Right atrium auricular region (tissue), 2 donors: ENCODE results near the gene OR52H1. TPM values are rescaled to one million over a fixed set of nuclear protein-coding genes. Genes with fewer than 3 reads are reported as not detected.

Experiments used
- DNase-seq: peaks from one replicate; pipeline ENCODE4 v3.0.0-alpha.2; 2019; ENCODE audit warnings: low spot score
- H3K27ac ChIP-seq, 2 donors: fragments of 200-600 bp; sonication (generic); 1 replicate in 1 of 2; 2 replicates in 1 of 2; pipeline ENCODE4 v1.5.1; 2016 to 2019
- H3K27me3 ChIP-seq, 2 donors: fragments of 200-600 bp; sonication (generic); one replicate each; pipeline versions ENCODE4 v1.5.1 to v1.6.0; 2017 to 2019
- H3K36me3 ChIP-seq: fragments of 200-600 bp; sonication (generic); one replicate; pipeline ENCODE4 v1.5.1; 2016
- H3K4me1 ChIP-seq, 2 donors: fragments of 200-600 bp; sonication (generic); one replicate each; pipeline versions ENCODE4 v1.5.1 to v1.6.0; 2017 to 2019
- H3K4me3 ChIP-seq, 2 donors: fragments of 200-600 bp; sonication (generic); 1 replicate in 1 of 2; 2 replicates in 1 of 2; pipeline ENCODE4 v1.5.1; 2017 to 2019; ENCODE audit warnings: mild to moderate bottlenecking in 1 of 2, moderate library complexity in 1 of 2
- H3K9me3 ChIP-seq, 2 donors: fragments of 200-600 bp; sonication (generic); one replicate each; pipeline ENCODE4 v1.5.1; 2019
- CTCF ChIP-seq, 2 donors: fragments of 200-600 bp; sonication (generic); IDR thresholded peaks; one replicate each; pipeline ENCODE4 v1.5.1; 2019; ENCODE audit warnings: antibody characterized with exemption in 2 of 2
- total RNA-seq, 2 donors: library from RNA; depleted of rRNA; stranded (reverse); fragments of >200 nt; gene quantifications; one replicate each; pipeline ENCODE4 v1.1.0, GENCODE V29; 2016

Gene OR52H1
- total RNA-seq, 2 donors from 2014 or later, result not detected

DNA sequence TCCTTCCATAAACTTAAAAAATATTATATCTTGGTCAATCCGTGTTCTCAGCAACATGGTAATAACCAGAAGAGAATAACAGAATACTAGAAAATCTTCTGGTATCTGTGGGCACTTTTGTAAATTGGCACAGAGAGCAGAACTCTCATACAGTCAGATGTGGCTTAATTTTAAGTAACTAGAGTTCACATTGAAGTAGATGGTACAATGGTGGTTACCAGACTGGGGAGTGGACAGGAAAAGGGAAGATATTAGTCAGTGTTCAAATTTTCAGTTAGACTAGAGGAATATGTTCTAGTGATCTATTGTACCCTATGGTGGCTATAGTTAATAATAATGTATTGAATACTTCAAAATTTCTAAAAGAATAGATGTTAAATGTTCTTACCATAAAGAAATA, 6.9 kb downstream of the OR52H1 start:
- Histone ChIP-seq H3K36me3 (no peaks in the 10 kb centered on the region), H3K27me3 (no peaks in the 10 kb centered on the region), H3K4me1 (no peaks in the 10 kb centered on the region), H3K9me3 (no peaks in the 10 kb centered on the region), H3K4me3 (no peak overlapping the region), H3K27ac (no peak overlapping the region)
- DNase-seq, result no peak
- no peak for TF ChIP-seq CTCF (IDR thresholded peaks at IDR 0.05)

DNA sequence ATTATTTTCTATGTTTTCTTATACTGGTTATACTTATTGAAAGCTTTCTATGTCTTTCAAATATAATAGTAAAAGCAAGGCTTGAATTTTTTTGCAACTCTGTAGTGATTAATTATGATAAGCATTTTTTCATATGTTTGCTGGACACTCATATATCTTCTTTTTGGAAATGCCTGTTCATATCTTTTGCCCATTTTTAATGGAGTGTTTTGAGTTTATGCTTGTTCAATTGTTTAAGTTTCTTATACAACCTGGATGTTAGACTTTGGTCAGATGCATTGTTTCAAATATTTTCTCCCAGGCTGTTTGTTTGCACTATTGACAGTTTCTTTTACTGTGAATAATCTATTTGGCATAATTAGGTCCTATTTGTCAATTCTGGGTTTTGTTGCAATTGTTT, 11.9 kb downstream of the OR52H1 start:
- no peaks in the 10 kb centered on the region for H3K4me1 ChIP-seq
- no peak overlapping the region for H3K4me3 ChIP-seq
- no peaks in the 10 kb centered on the region for H3K9me3 ChIP-seq
- no peaks in the 10 kb centered on the region for H3K27me3 ChIP-seq
- H3K27ac ChIP-seq, result no peak overlapping the region
- no peaks in the 10 kb centered on the region for H3K36me3 ChIP-seq
- no peak for TF ChIP-seq CTCF (IDR thresholded peaks at IDR 0.05)
- no peak for DNase-seq

DNA sequence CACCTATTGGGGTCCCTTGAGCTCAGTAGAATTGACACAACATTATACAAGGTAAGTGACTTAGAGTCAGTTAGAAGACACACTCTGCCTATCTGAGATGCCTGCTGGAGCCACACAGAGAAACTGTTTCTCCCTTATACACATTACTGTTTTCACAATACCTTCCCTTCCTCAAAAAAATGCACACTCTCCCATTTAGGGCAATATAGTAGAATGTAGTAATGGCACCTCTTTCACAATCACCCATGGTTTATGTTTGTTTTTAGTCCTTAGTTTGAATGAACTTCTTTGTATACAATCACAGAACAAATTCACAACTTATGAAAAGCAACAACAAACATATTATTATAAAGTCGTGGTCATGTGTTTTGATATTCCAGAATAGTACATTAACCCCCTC, 14.3 kb downstream of the OR52H1 start:
- no peaks in the 10 kb centered on the region for H3K27me3 ChIP-seq
- no peak overlapping the region for H3K4me3 ChIP-seq
- H3K36me3 ChIP-seq, result no peaks in the 10 kb centered on the region
- TF ChIP-seq CTCF (IDR thresholded peaks at IDR 0.05), result no peak
- H3K27ac ChIP-seq, result no peak overlapping the region
- H3K4me1 ChIP-seq, result no peaks in the 10 kb centered on the region
- no peak for DNase-seq
- no peaks in the 10 kb centered on the region for H3K9me3 ChIP-seq

GRCh38 chr11:5531053-5531831, 17.1 kb downstream of the OR52H1 start:
- Histone ChIP-seq H3K36me3 (no peaks in the 10 kb centered on the region), H3K27ac (no peak overlapping the region), H3K4me3 (no peak overlapping the region), H3K9me3 (no peaks in the 10 kb centered on the region), H3K27me3 (no peaks in the 10 kb centered on the region), H3K4me1 (no peaks in the 10 kb centered on the region)
- DNase-seq, result no peak
- TF ChIP-seq CTCF (IDR thresholded peaks at IDR 0.05), result no peak

DNA sequence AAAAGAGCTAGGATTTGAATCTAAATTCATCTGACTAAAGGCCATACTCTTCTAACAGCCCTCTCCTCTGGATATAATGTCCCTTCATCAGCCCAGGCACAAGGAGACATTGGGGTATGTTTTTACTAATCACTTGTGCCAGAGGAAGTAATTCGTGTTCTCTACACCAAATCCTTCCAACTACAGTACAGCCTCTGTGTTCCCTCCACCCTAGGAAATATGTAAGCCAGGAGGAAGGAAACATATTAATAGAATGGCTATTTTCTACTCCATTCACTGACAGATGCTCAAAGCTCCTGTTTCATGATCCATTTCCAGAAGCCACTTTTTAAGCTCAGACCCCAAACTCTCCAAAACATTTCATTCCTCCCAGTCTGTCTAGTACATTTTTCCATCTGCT, 19.8 kb downstream of the OR52H1 start:
- no peak for DNase-seq
- TF ChIP-seq CTCF (IDR thresholded peaks at IDR 0.05), result no peak
- Histone ChIP-seq H3K36me3 (no peaks in the 10 kb centered on the region), H3K9me3 (no peaks in the 10 kb centered on the region), H3K4me3 (no peak overlapping the region), H3K27ac (no peak overlapping the region), H3K27me3 (no peaks in the 10 kb centered on the region), H3K4me1 (no peaks in the 10 kb centered on the region)

GRCh38 chr11:5527716-5528115, 20.6 kb downstream of the OR52H1 start:
- H3K4me3 ChIP-seq, result no peak overlapping the region
- H3K9me3 ChIP-seq, result no peaks in the 10 kb centered on the region
- no peaks in the 10 kb centered on the region for H3K36me3 ChIP-seq
- no peak overlapping the region for H3K27ac ChIP-seq
- H3K27me3 ChIP-seq, result no peaks in the 10 kb centered on the region
- TF ChIP-seq CTCF (IDR thresholded peaks at IDR 0.05), result no peak
- DNase-seq, result no peak
- no peaks in the 10 kb centered on the region for H3K4me1 ChIP-seq
